WERI-Rb-1 (cell line): Measurements from ENCODE around the gene TUBB3.
"Not testable (repeated sequence)": the region's sequence is repeated elsewhere in the genome, so short reads cannot be mapped to it uniquely, and the experiment has no call there.

Experiments
- DNase-seq: peaks from one replicate; pipeline ENCODE4 v3.0.0-alpha.2; 2020
- H3K27ac ChIP-seq: fragments of 250-450 bp; sonication (Bioruptor Pico); 2 replicates; pipeline ENCODE4 v1.5.1; 2020; ENCODE audit warnings: mild to moderate bottlenecking, moderate library complexity
- H3K27me3 ChIP-seq: fragments of 250-450 bp; sonication (Bioruptor Pico); 2 replicates; pipeline ENCODE4 v1.5.1; 2021; ENCODE audit warnings: mild to moderate bottlenecking, low read depth, moderate library complexity; ENCODE audit not compliant: insufficient read depth, severe bottlenecking
- H3K36me3 ChIP-seq: fragments of 250-450 bp; sonication (Bioruptor Pico); 2 replicates; pipeline ENCODE4 v1.5.1; 2020; ENCODE audit warnings: mild to moderate bottlenecking, moderate library complexity
- H3K4me3 ChIP-seq: 2 replicates; pipeline ENCODE4 v1.5.1; 2011; ENCODE audit warnings: low read depth, mild to moderate bottlenecking, control low read depth, low read length
- H3K9me3 ChIP-seq: fragments of 250-450 bp; sonication (Bioruptor Pico); 2 replicates; pipeline ENCODE4 v1.5.1; 2021; ENCODE audit warnings: mild to moderate bottlenecking, moderate library complexity; ENCODE audit not compliant: severe bottlenecking
- CTCF ChIP-seq: IDR thresholded peaks from 2 replicates; pipeline ENCODE4 v1.5.1; 2011; ENCODE audit warnings: low read depth, mild to moderate bottlenecking, control low read depth, inconsistent platforms, low read length

TUBB3 gene

DNA sequence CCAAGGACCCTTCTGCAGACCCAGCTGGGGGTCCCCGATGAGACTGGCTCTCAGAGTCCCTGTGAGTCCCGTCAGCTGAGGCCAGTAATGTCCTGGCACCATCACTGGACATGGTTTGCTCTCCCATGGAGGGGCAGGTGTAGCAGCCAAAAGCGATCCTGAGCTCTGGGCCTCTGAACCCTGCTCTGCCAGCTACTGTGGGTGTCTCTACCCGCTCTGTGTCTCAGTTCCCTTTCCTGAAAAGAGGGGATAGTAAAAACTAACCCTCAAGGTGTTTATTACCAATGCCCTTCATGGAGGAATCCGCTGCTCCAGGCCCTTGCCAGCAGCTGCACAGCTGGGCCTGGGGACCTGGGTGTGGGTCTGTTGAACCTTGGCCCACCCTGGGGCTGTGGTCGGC is 8.8 kb downstream of the TUBB3 start:
- TF ChIP-seq CTCF, result no peak

GRCh38 chr16:89934019-89934418 is 10.9 kb downstream of the TUBB3 start:
- H3K36me3 ChIP-seq, result peaks cover 19% of the 10 kb centered on the region
- not testable (repeated sequence) for H3K27me3 ChIP-seq, H3K4me3 ChIP-seq, DNase-seq, H3K27ac ChIP-seq, H3K9me3 ChIP-seq

More for the DNA sequence above, 8.8 kb downstream of the TUBB3 start:
- no peaks in the 10 kb centered on the region for H3K9me3 ChIP-seq
- no peak overlapping the region for H3K27ac ChIP-seq
- no peak for DNase-seq
- peaks cover 19% of the 10 kb centered on the region for H3K36me3 ChIP-seq
- no peak overlapping the region for H3K4me3 ChIP-seq
- no peaks in the 10 kb centered on the region for H3K27me3 ChIP-seq

DNA sequence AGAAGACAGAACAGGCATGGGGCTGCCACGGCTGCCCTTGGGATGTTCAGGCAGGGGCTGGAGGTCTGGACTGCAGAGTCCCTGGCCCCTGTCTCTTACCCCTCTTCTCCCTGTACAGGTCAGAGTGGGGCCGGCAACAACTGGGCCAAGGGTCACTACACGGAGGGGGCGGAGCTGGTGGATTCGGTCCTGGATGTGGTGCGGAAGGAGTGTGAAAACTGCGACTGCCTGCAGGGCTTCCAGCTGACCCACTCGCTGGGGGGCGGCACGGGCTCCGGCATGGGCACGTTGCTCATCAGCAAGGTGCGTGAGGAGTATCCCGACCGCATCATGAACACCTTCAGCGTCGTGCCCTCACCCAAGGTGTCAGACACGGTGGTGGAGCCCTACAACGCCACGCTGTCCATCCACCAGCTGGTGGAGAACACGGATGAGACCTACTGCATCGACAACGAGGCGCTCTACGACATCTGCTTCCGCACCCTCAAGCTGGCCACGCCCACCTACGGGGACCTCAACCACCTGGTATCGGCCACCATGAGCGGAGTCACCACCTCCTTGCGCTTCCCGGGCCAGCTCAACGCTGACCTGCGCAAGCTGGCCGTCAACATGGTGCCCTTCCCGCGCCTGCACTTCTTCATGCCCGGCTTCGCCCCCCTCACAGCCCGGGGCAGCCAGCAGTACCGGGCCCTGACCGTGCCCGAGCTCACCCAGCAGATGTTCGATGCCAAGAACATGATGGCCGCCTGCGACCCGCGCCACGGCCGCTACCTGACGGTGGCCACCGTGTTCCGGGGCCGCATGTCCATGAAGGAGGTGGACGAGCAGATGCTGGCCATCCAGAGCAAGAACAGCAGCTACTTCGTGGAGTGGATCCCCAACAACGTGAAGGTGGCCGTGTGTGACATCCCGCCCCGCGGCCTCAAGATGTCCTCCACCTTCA is 11.7 kb downstream of the TUBB3 start:
- Histone ChIP-seq H3K4me3 (no peak overlapping the region), H3K27me3 (no peaks in the 10 kb centered on the region), H3K9me3 (no peaks in the 10 kb centered on the region), H3K27ac (no peak overlapping the region), H3K36me3 (peaks cover 15% of the 10 kb centered on the region)
- no peak for TF ChIP-seq CTCF
- DNase-seq, result no peak

GRCh38 chr16:89935620-89936019 is 12.5 kb downstream of the TUBB3 start:
- DNase-seq, H3K27ac ChIP-seq, H3K9me3 ChIP-seq, H3K27me3 ChIP-seq, H3K4me3 ChIP-seq: not testable (repeated sequence)
- peaks cover 15% of the 10 kb centered on the region; the same call in 1 of the 2 replicates for H3K36me3 ChIP-seq

DNA sequence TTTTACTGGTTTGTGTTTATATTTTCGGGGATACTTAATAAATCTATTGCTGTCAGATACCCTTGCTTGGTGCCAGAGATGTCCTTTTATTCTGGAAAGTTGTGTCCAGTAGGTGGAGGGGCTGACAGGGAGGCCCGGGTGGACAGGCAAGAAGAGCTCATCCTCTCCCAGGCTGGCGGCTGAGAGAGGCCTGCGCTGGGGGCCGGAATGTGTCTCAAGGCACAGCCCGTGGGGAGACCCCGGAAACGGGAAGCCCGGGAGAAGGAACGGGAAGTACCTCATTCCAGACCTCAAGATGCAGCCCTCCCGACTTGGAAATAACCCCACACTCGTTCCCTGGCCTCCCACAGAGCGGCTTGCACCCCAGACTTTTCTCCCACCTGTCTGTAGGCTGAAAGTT is 12.9 kb downstream of the TUBB3 start:
- Histone ChIP-seq H3K27ac (no peak overlapping the region), H3K4me3 (no peak overlapping the region), H3K36me3 (peaks cover 15% of the 10 kb centered on the region; the same call in 1 of the 2 replicates), H3K9me3 (no peaks in the 10 kb centered on the region), H3K27me3 (no peaks in the 10 kb centered on the region)
- no peak for DNase-seq
- no peak for TF ChIP-seq CTCF

GRCh38 chr16:89936508-89936907 is 13.4 kb downstream of the TUBB3 start:
- Histone ChIP-seq H3K36me3 (peaks cover 15% of the 10 kb centered on the region; the same call in 1 of the 2 replicates), H3K27me3 (no peaks in the 10 kb centered on the region), H3K4me3 (no peak overlapping the region), H3K27ac (no peak overlapping the region), H3K9me3 (no peaks in the 10 kb centered on the region)
- no peak for DNase-seq
- TF ChIP-seq CTCF, result no peak
